HAP-1 (cell line): ENCODE data around the gene BTBD2.
"Not testable (repeated sequence)": the region's sequence is repeated elsewhere in the genome, so short reads cannot be mapped to it uniquely, and the experiment has no call there.

Experiments
- DNase-seq, 2 experiments: peaks; one replicate each; pipeline ENCODE4 v3.0.0-alpha.2; 2016 to 2020; ENCODE audit warnings: low spot score in 2 of 2
- H3K27me3 ChIP-seq: fragments of 250-450 bp; sonication (Bioruptor Pico); 2 replicates; pipeline ENCODE4 v1.5.1; 2020; ENCODE audit warnings: low read depth, mild to moderate bottlenecking, moderate library complexity
- H3K36me3 ChIP-seq: fragments of 250-450 bp; sonication (Bioruptor Pico); replicated peaks from 2 replicates; pipeline ENCODE4 v1.5.1; 2020; ENCODE audit warnings: mild to moderate bottlenecking
- H3K4me1 ChIP-seq: fragments of 250-450 bp; sonication (Bioruptor Pico); 2 replicates; pipeline ENCODE4 v1.5.1; 2020; ENCODE audit warnings: mild to moderate bottlenecking
- H3K4me3 ChIP-seq: fragments of 250-450 bp; sonication (Bioruptor Pico); 2 replicates; pipeline ENCODE4 v1.5.1; 2020; ENCODE audit warnings: mild to moderate bottlenecking, moderate library complexity
- H3K9me3 ChIP-seq: fragments of 250-450 bp; sonication (Bioruptor Pico); 2 replicates; pipeline ENCODE4 v1.5.1; 2020; ENCODE audit warnings: mild to moderate bottlenecking, moderate library complexity
- in situ Hi-C: fragments of 300-500 bp; cut with MboI; formaldehyde crosslinking; loops from 3 replicates; pipeline ENCODE4 v1.14.3; 2020; ENCODE audit warnings: low sequenced_read_pairs, inconsistent platforms, mixed read lengths

The BTBD2 gene

GRCh38 chr19:2039089-2039958 is 23.8 kb upstream of the BTBD2 start:
- in situ Hi-C loops: no loop called here
- no peak for DNase-seq
- peaks cover 38% of the 10 kb centered on the region for H3K36me3 ChIP-seq
- H3K4me3 ChIP-seq: no peak overlapping the region
- no peaks in the 10 kb centered on the region for H3K27me3 ChIP-seq
- H3K9me3 ChIP-seq: no peaks in the 10 kb centered on the region
- H3K4me1 ChIP-seq: peaks cover 12% of the 10 kb centered on the region

GRCh38 chr19:2038284-2039088 is 23.0 kb upstream of the BTBD2 start:
- no peak for DNase-seq
- H3K27me3 ChIP-seq: no peaks in the 10 kb centered on the region
- H3K36me3 ChIP-seq: peaks cover 37% of the 10 kb centered on the region
- no peak overlapping the region for H3K4me3 ChIP-seq
- in situ Hi-C loops: no loop called here
- H3K9me3 ChIP-seq: no peaks in the 10 kb centered on the region
- H3K4me1 ChIP-seq: peaks cover 12% of the 10 kb centered on the region

GRCh38 chr19:2037651-2038255 is 22.2 kb upstream of the BTBD2 start:
- Histone ChIP-seq H3K36me3 (peaks cover 30% of the 10 kb centered on the region), H3K9me3 (no peaks in the 10 kb centered on the region), H3K27me3 (no peaks in the 10 kb centered on the region), H3K4me1 (peaks cover 11% of the 10 kb centered on the region), H3K4me3 (no peak overlapping the region)
- no peak for DNase-seq
- in situ Hi-C loops: no loop called here

GRCh38 chr19:2036424-2036823 is 20.9 kb upstream of the BTBD2 start:
- Histone ChIP-seq H3K9me3 (no peaks in the 10 kb centered on the region), H3K4me3 (no peak overlapping the region), H3K27me3 (no peaks in the 10 kb centered on the region), H3K4me1 (peaks cover under 1% of the 10 kb centered on the region; the same call in 1 of the 2 replicates), H3K36me3 (peaks cover 22% of the 10 kb centered on the region)
- in situ Hi-C loops: no loop called here
- DNase-seq: no peak

GRCh38 chr19:2035590-2035991 is 20.1 kb upstream of the BTBD2 start:
- in situ Hi-C loops: no loop called here
- Histone ChIP-seq H3K27me3 (no peaks in the 10 kb centered on the region), H3K4me3 (no peak overlapping the region), H3K4me1 (no peaks in the 10 kb centered on the region; the same call in 1 of the 2 replicates), H3K36me3 (peaks cover 13% of the 10 kb centered on the region), H3K9me3 (no peaks in the 10 kb centered on the region)
- peak in 1 of 2 experiments; percentile 35 for DNase-seq

- Histone ChIP-seq H3K4me3 (0 out of 2 replicates have a peak overlapping the region, but pooled peaks have one; percentile 4), H3K36me3 (peaks cover 7% of the 10 kb centered on the region), H3K9me3 (no peaks in the 10 kb centered on the region), H3K27me3 (no peaks in the 10 kb centered on the region), H3K4me1 (no peaks in the 10 kb centered on the region; the same call in 1 of the 2 replicates)
- DNase-seq: peak; percentile 47 to 92
- in situ Hi-C loops: no loop called here
Measured at GRCh38 chr19:2034729-2035589, 19.4 kb upstream of the BTBD2 start.

GRCh38 chr19:2034253-2034652 is 18.7 kb upstream of the BTBD2 start:
- H3K9me3 ChIP-seq, H3K27me3 ChIP-seq, DNase-seq, in situ Hi-C loops, H3K36me3 ChIP-seq, H3K4me1 ChIP-seq: not testable (repeated sequence)
- 0 out of 2 replicates have a peak overlapping the region, but pooled peaks have one; percentile 4 for H3K4me3 ChIP-seq

GRCh38 chr19:2033825-2034159 is 18.3 kb upstream of the BTBD2 start:
- Histone ChIP-seq H3K9me3 (no peaks in the 10 kb centered on the region), H3K36me3 (peaks cover 5% of the 10 kb centered on the region), H3K4me1 (no peaks in the 10 kb centered on the region; the same call in 1 of the 2 replicates), H3K4me3 (no peak overlapping the region), H3K27me3 (no peaks in the 10 kb centered on the region)
- no peak for DNase-seq
- in situ Hi-C loops: no loop called here

GRCh38 chr19:2033115-2033824 is 17.8 kb upstream of the BTBD2 start:
- no peaks in the 10 kb centered on the region for H3K27me3 ChIP-seq
- in situ Hi-C loops: no loop called here
- H3K4me3 ChIP-seq: no peak overlapping the region
- no peaks in the 10 kb centered on the region for H3K9me3 ChIP-seq
- no peak for DNase-seq
- no peaks in the 10 kb centered on the region; the same call in 1 of the 2 replicates for H3K4me1 ChIP-seq
- no peaks in the 10 kb centered on the region; the same call in 1 of the 2 replicates for H3K36me3 ChIP-seq

- Histone ChIP-seq H3K36me3 (no peaks in the 10 kb centered on the region), H3K27me3 (no peaks in the 10 kb centered on the region), H3K4me3 (no peak overlapping the region), H3K4me1 (no peaks in the 10 kb centered on the region; the same call in 1 of the 2 replicates), H3K9me3 (no peaks in the 10 kb centered on the region)
- in situ Hi-C loops: no loop called here
- DNase-seq: no peak
Measured at GRCh38 chr19:2032296-2032941, 16.9 kb upstream of the BTBD2 start.

- no peak for DNase-seq
- no peaks in the 10 kb centered on the region for H3K27me3 ChIP-seq
- in situ Hi-C loops: no loop called here
- no peaks in the 10 kb centered on the region for H3K36me3 ChIP-seq
- no peaks in the 10 kb centered on the region for H3K4me1 ChIP-seq
- no peaks in the 10 kb centered on the region for H3K9me3 ChIP-seq
- no peak overlapping the region for H3K4me3 ChIP-seq
Measured at GRCh38 chr19:2027361-2027760, 11.8 kb upstream of the BTBD2 start.

- Histone ChIP-seq H3K27me3 (no peaks in the 10 kb centered on the region), H3K36me3 (no peaks in the 10 kb centered on the region), H3K9me3 (no peaks in the 10 kb centered on the region), H3K4me3 (no peak overlapping the region), H3K4me1 (no peaks in the 10 kb centered on the region)
- in situ Hi-C loops: no loop called here
- DNase-seq: no peak
Measured at GRCh38 chr19:2026770-2027169, 11.3 kb upstream of the BTBD2 start.
